ENCODE results near the gene RREB1.

DNA sequence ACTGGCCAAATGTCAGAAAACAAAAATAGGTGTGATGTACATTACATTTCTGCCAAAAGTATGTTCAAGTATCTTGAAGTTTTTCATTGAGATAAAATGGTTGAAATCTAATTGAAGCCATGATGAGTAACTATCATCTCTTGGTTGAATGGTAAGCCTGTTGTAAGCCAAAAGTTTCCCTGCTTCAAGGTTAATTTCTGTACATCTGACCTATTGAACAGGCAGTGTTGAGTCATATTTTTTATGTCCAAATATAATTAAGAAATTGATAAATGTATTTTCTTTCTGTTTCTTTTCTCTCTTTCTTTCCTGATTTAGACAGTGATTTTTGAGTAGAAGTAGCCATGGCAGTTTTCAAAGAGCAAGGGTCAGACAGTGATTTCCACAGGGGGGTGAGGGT is 4.4 kb downstream of the RREB1 start:
- TF ChIP-seq, protein P1, sequence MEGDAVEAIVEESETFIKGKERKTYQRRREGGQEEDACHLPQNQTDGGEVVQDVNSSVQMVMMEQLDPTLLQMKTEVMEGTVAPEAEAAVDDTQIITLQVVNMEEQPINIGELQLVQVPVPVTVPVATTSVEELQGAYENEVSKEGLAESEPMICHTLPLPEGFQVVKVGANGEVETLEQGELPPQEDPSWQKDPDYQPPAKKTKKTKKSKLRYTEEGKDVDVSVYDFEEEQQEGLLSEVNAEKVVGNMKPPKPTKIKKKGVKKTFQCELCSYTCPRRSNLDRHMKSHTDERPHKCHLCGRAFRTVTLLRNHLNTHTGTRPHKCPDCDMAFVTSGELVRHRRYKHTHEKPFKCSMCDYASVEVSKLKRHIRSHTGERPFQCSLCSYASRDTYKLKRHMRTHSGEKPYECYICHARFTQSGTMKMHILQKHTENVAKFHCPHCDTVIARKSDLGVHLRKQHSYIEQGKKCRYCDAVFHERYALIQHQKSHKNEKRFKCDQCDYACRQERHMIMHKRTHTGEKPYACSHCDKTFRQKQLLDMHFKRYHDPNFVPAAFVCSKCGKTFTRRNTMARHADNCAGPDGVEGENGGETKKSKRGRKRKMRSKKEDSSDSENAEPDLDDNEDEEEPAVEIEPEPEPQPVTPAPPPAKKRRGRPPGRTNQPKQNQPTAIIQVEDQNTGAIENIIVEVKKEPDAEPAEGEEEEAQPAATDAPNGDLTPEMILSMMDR (IDR thresholded peaks at IDR 0.05): no peak
- TF ChIP-seq POLR2AphosphoS5 (IDR thresholded peaks at IDR 0.05) (no peak), POLR2A (IDR thresholded peaks at IDR 0.05) (no peak), EP300 (IDR thresholded peaks at IDR 0.05) (no peak)

Data from suprapubic skin (tissue), 4 donors.